HL-60 (cell line): Measurements from ENCODE around the gene MAGEB4.

Experiments used
- POLR2AphosphoS5 ChIP-seq: IDR thresholded peaks from 2 replicates; pipeline ENCODE4 v1.6.1; 2012; ENCODE audit warnings: low read depth
- TF ChIP-seq, protein P1 (sequence below): IDR thresholded peaks from one replicate; pipeline ENCODE4 v1.5.1; 2011; ENCODE audit warnings: low read length, control low read depth, inconsistent platforms; ENCODE audit not compliant: insufficient read depth

DNA sequence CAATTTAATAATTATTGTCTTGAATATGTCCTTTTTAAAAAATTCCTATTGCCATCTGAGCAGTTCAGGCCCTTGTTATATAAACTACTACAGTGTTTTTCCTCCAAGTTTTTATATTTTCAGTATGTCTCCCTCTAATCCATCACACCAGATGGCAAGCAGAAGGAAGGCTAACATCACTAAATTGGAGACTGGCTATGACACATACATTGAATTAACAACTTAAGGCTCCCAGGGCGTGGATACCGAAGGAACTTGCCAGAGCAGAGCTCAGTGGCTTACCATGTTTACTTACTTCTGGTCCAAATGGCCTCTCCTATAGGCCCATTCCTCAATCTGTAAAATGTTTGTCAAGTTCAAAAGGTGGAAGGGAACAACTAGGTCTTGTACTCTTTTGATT lies 18.1 kb downstream of the MAGEB4 start:
- TF ChIP-seq POLR2AphosphoS5 = no peak
- TF ChIP-seq, protein P1, sequence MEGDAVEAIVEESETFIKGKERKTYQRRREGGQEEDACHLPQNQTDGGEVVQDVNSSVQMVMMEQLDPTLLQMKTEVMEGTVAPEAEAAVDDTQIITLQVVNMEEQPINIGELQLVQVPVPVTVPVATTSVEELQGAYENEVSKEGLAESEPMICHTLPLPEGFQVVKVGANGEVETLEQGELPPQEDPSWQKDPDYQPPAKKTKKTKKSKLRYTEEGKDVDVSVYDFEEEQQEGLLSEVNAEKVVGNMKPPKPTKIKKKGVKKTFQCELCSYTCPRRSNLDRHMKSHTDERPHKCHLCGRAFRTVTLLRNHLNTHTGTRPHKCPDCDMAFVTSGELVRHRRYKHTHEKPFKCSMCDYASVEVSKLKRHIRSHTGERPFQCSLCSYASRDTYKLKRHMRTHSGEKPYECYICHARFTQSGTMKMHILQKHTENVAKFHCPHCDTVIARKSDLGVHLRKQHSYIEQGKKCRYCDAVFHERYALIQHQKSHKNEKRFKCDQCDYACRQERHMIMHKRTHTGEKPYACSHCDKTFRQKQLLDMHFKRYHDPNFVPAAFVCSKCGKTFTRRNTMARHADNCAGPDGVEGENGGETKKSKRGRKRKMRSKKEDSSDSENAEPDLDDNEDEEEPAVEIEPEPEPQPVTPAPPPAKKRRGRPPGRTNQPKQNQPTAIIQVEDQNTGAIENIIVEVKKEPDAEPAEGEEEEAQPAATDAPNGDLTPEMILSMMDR = no peak
